Activated B cell treated with CpG ODN at 0.5 μM for 24 hours (primary cell): ENCODE data around the gene NRCAM. TPM values are rescaled to one million over a fixed set of nuclear protein-coding genes. Genes with fewer than 3 reads are reported as not detected.

Source experiments
- ATAC-seq: fragments of 200-7000 bp; cut with Tn5 transposase; one replicate; pipeline ENCODE4 v1.10.0; 2021; ENCODE audit warnings: low read depth, mild to moderate bottlenecking, moderate library complexity
- CTCF ChIA-PET: fragments of 350-600 bp; sonication (Branson Sonifier 250); formaldehyde crosslinking; loops from one replicate; lab custom pipeline; 2021; ENCODE audit warnings: antibody characterized with exemption; lab: Charles Lee
- POLR2A ChIA-PET: fragments of 350-600 bp; sonication (Branson Sonifier 250); formaldehyde crosslinking; loops from one replicate; lab custom pipeline; 2021; ENCODE audit warnings: antibody characterized with exemption; lab: Charles Lee
- DNase-seq: peaks from one replicate; pipeline ENCODE4 v3.0.0; 2022
- H3K27ac Mint-ChIP-seq: one replicate; pipeline ENCODE4 v1.8.0; 2020; ENCODE audit warnings: mixed read lengths
- H3K27me3 Mint-ChIP-seq: one replicate; pipeline ENCODE4 v1.8.0; 2021; ENCODE audit warnings: mixed read lengths
- H3K36me3 Mint-ChIP-seq: one replicate; pipeline ENCODE4 v1.8.0; 2021; ENCODE audit warnings: low read depth, mixed read lengths
- H3K4me1 Mint-ChIP-seq: one replicate; pipeline ENCODE4 v1.8.0; 2021; ENCODE audit warnings: mixed read lengths
- H3K4me3 Mint-ChIP-seq: one replicate; pipeline ENCODE4 v1.8.0; 2020; ENCODE audit warnings: mild to moderate bottlenecking, mixed read lengths
- H3K9me3 Mint-ChIP-seq: one replicate; pipeline ENCODE4 v1.8.0; 2020; ENCODE audit warnings: mixed read lengths
- intact Hi-C: fragments of 100-400 bp; cut with micrococcal nuclease; formaldehyde crosslinking; loops from one replicate; pipeline ENCODE4 v1.15.1; 2024
- total RNA-seq: library from RNA; stranded (reverse); gene quantifications from 2 replicates; pipeline ENCODE4 v1.2.3, GENCODE V29; 2022
- TF ChIP-seq, protein P1 (sequence below): fragments of 200-600 bp; IDR thresholded peaks from one replicate; pipeline ENCODE4 v1.8.0; 2022; ENCODE audit warnings: antibody characterized with exemption, mild to moderate bottlenecking

The NRCAM gene
- total RNA-seq, 1 donor from 2014 or later: 2.2 TPM

GRCh38 chr7:108456845-108457540, 757 bp upstream of the NRCAM start:
- CTCF ChIA-PET: interaction anchor here (0.6 to 5.1 kb wide), 6 partner anchors 10 to 276 kb away, joined by 3 to 64 read pairs (median 5); no protein-coding TSS in a partner anchor
- peaks cover 22% of the 10 kb centered on the region for H3K4me1 Mint-ChIP-seq
- intact Hi-C loops: no loop called here
- no peak overlapping the region for H3K27ac Mint-ChIP-seq
- H3K4me3 Mint-ChIP-seq: peak overlapping the region; percentile 76
- ATAC-seq: no peak
- peaks cover 37% of the 10 kb centered on the region for H3K27me3 Mint-ChIP-seq
- TF ChIP-seq, protein P1, sequence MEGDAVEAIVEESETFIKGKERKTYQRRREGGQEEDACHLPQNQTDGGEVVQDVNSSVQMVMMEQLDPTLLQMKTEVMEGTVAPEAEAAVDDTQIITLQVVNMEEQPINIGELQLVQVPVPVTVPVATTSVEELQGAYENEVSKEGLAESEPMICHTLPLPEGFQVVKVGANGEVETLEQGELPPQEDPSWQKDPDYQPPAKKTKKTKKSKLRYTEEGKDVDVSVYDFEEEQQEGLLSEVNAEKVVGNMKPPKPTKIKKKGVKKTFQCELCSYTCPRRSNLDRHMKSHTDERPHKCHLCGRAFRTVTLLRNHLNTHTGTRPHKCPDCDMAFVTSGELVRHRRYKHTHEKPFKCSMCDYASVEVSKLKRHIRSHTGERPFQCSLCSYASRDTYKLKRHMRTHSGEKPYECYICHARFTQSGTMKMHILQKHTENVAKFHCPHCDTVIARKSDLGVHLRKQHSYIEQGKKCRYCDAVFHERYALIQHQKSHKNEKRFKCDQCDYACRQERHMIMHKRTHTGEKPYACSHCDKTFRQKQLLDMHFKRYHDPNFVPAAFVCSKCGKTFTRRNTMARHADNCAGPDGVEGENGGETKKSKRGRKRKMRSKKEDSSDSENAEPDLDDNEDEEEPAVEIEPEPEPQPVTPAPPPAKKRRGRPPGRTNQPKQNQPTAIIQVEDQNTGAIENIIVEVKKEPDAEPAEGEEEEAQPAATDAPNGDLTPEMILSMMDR: no peak
- POLR2A ChIA-PET: interaction anchor here (0.7 to 2.5 kb wide), 4 partner anchors 12 to 348 kb away, joined by 3 to 14 read pairs (median 7); partner anchors contain the start of genes DNAJB9, PNPLA8 and THAP5
- DNase-seq: no peak
- H3K36me3 Mint-ChIP-seq: no peaks in the 10 kb centered on the region
- H3K9me3 Mint-ChIP-seq: no peaks in the 10 kb centered on the region

- no peaks in the 10 kb centered on the region for H3K9me3 Mint-ChIP-seq
- H3K36me3 Mint-ChIP-seq: no peaks in the 10 kb centered on the region
- peak; percentile 50 for DNase-seq
- CTCF ChIA-PET: interaction anchor here (0.9 to 5.1 kb wide), 3 partner anchors 12 to 274 kb away, joined by 5 to 64 read pairs (median 5); no protein-coding TSS in a partner anchor
- intact Hi-C loops: loop anchor here (2.0 kb wide), 1 partner anchor 13 kb away; no protein-coding TSS in a partner anchor
- TF ChIP-seq, protein P1: no peak
- no peak overlapping the region for H3K27ac Mint-ChIP-seq
- peaks cover 40% of the 10 kb centered on the region for H3K27me3 Mint-ChIP-seq
- POLR2A ChIA-PET: interaction anchor here (0.7 to 2.5 kb wide), 4 partner anchors 13 to 114 kb away, joined by 3 to 14 read pairs (median 5); partner anchors contain the start of genes DNAJB9 and THAP5
- H3K4me1 Mint-ChIP-seq: peaks cover 22% of the 10 kb centered on the region
- peak overlapping the region; percentile 85 for H3K4me3 Mint-ChIP-seq
- ATAC-seq: peak; percentile 26
Measured at GRCh38 chr7:108455551-108455997, 662 bp downstream of the NRCAM start.

DNA sequence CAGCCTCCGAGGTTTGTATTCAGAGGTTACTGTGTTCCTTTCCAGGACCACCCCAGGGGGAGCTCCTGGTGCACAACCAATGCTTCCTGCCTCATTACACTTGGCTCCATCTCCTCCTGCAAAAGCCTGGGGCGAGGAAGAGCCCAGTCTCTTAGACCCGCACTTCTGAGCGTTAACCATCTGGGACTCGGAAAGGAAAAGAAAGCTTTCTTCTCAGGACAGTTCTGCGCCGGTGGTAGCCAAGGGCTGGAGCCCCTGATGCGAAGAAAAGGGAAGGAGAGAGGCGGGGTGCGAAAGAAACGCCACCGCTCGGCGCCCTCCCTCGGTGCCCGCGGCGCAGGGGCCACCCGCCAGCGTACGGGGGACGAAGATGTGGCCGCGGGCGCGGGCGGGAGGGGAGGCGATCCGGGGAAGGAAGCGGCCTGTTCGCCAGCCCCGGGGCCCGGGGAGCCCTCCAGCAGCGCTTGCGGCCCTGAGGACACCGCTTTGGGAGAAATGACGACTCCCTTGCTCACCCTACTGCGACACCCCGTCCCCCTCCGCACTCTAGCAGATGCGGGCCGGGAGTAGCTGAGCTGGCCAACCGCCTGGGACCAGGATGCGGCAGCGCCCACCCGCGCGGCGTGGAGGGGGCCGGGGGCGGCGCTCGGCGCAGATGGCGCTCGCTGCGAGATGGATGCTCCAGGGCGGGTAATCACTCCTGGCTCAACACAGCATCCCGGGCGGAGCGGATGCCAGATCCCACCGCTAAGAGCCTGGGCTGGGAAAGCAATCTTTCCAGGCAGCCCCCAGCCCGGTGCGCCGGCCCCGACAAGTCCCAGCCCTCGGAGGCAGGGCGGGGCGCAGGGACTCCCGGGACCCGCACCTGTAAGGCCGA, 1.3 kb downstream of the NRCAM start:
- Mint-ChIP-seq H3K9me3 (no peaks in the 10 kb centered on the region), H3K27me3 (peaks cover 40% of the 10 kb centered on the region), H3K4me1 (peaks cover 19% of the 10 kb centered on the region), H3K4me3 (peak overlapping the region; percentile 85), H3K27ac (peak overlapping the region; percentile 72), H3K36me3 (no peaks in the 10 kb centered on the region)
- POLR2A ChIA-PET: interaction anchor here (1.6 to 2.5 kb wide), 2 partner anchors 14 to 115 kb away, joined by 7 to 14 read pairs; partner anchors contain the start of genes DNAJB9 and THAP5
- intact Hi-C loops: loop anchor here (2.0 kb wide), 1 partner anchor 14 kb away; no protein-coding TSS in a partner anchor
- CTCF ChIA-PET: interaction anchor here (1.0 to 5.1 kb wide), 3 partner anchors 40 to 127 kb away, joined by 3 to 64 read pairs (median 3); no protein-coding TSS in a partner anchor
- peak; percentile 38 for DNase-seq
- ATAC-seq: peak; percentile 10
- TF ChIP-seq, protein P1: no peak

- TF ChIP-seq, protein P1: no peak
- ChIA-PET POLR2A (interaction anchor here (0.7 kb wide), 1 partner anchor 49 kb away, joined by 3 read pairs; no protein-coding TSS in a partner anchor), CTCF (interaction anchor here (1.0 to 5.1 kb wide), 5 partner anchors 13 to 227 kb away, joined by 3 to 64 read pairs (median 3); no protein-coding TSS in a partner anchor)
- intact Hi-C loops: loop anchor here (2.0 kb wide), 1 partner anchor 15 kb away; no protein-coding TSS in a partner anchor
- peaks cover 43% of the 10 kb centered on the region for H3K27me3 Mint-ChIP-seq
- peak overlapping the region; percentile 85 for H3K4me3 Mint-ChIP-seq
- no peak for DNase-seq
- ATAC-seq: no peak
- H3K9me3 Mint-ChIP-seq: no peaks in the 10 kb centered on the region
- H3K36me3 Mint-ChIP-seq: no peaks in the 10 kb centered on the region
- peak overlapping the region; percentile 72 for H3K27ac Mint-ChIP-seq
- peaks cover 19% of the 10 kb centered on the region for H3K4me1 Mint-ChIP-seq
Measured at GRCh38 chr7:108454317-108454673, 1.9 kb downstream of the NRCAM start.
